Activated CD8-positive, alpha-beta memory T cell treated with anti-CD3 and anti-CD28 coated beads for 36 hours (primary cell): ENCODE data around the gene CD22. TPM values are rescaled to one million over a fixed set of nuclear protein-coding genes. Genes with fewer than 3 reads are reported as not detected.

Experiments used
- CTCF ChIA-PET: fragments of 350-600 bp; sonication (Branson Sonifier 250); formaldehyde crosslinking; loops from one replicate; lab custom pipeline; 2021; ENCODE audit warnings: antibody characterized with exemption; lab: Charles Lee
- POLR2A ChIA-PET: fragments of 350-600 bp; sonication (Branson Sonifier 250); formaldehyde crosslinking; loops from one replicate; lab custom pipeline; 2021; ENCODE audit warnings: antibody characterized with exemption; lab: Charles Lee
- total RNA-seq, 2 experiments: library from RNA; stranded (reverse); gene quantifications; one replicate each; pipeline ENCODE4 v1.2.3, GENCODE V29; 2021

Gene CD22
- total RNA-seq, 2 experiments from 2014 or later, result 0.13 to 0.23 TPM

- ChIA-PET CTCF (no interaction called here), POLR2A (no interaction called here)
These were observed 64.0 kb downstream of the CD22 start for GRCh38 chr19:35392742-35393715.

DNA sequence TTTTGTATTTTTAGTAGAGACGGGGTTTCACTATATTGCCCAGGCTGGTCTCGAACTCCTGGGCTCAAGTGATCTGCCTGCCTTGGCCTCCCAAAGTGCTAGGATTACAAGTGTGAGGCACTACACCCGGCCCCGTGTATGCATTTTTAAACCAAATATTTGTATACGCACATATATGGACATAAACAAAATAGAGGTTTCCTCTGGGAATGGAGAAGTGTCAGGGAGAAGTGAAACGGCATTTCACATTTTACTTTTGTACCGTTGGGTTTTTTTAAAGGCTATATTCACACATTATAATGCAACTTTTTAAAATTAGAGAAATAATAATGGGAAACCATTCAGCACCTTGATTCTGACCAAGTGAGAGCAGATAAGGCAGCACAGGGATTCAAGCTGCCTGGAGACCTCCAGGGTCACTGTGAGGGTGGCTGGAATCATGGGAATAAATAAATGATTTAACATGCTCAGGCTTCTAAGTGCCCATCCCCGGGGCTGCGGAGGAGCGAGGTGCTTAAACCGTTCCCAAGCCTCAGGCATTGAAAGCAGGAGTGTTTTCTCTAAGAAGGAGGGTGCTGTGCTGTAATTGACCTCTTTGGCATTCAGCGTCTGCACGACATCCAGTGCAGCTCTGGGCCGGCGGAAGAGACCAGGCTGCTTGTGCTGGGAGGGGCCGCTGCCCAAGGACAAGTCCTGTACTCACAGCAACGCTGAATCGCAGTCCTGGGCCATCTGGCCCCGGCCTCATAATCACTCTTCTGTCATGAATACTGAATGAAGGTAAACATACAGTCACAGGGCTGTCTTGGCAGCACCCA is 66.6 kb downstream of the CD22 start:
- ChIA-PET POLR2A (no interaction called here), CTCF (no interaction called here)

DNA sequence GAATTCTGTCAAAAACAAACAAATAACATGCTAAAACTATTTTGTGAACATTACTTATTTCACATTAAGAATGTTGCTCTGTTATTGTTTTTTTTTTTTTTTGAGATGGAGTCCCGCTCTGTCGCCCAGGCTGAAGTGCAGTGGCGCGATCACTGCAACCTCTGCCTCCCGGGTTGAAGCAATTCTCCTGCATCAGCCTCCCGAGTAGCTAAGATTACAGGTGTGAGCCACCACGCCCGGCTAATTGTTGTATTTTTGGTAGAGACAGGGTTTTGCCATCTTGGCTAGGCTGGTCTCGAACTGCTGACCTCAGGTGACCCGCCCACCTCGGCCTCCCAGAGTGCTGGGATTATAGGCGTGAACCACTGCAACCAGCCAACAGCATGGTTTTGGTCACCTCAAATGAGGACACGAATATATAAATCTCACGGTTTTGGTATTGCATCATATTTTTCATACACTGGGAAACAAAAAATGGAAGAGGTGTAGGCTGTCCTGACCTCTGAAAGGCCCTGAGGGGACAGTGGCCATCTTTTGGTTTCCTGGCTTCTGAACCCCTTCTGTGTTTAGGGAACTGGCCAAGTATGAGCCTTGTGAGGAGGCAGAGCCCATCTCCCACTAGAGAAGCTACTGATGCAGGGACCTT is 67.4 kb downstream of the CD22 start:
- ChIA-PET POLR2A (no interaction called here), CTCF (no interaction called here)

Other genes starting within 250 kb of the CD22 start
- not detected for gene FXYD3, start 213.4 kb upstream of the CD22 start, total RNA-seq
- not detected for gene LGI4, start 194.1 kb upstream of the CD22 start, total RNA-seq
- gene FXYD1, start 190.4 kb upstream of the CD22 start, total RNA-seq, result not detected
- gene FXYD7, start 185.9 kb upstream of the CD22 start, total RNA-seq, result not detected
- gene FXYD5, start 174.5 kb upstream of the CD22 start, total RNA-seq, result 100 to 1,000 TPM; 286 to 292 TPM
- not detected for gene FAM187B, start 100.4 kb upstream of the CD22 start, total RNA-seq
- gene LSR, start 80.2 kb upstream of the CD22 start, total RNA-seq, result 10 to 100 TPM; 25.1 to 25.3 TPM
- 100 to 1,000 TPM; 106 to 112 TPM for gene USF2, start 60.2 kb upstream of the CD22 start, total RNA-seq
- gene HAMP, start 46.7 kb upstream of the CD22 start, total RNA-seq, result under 1 TPM; 0.48 to 0.55 TPM
- not detected for gene MAG, start 37.0 kb upstream of the CD22 start, total RNA-seq
- not detected for gene FFAR1, start 18.7 kb downstream of the CD22 start, total RNA-seq
- under 1 TPM; 0.38 to 0.42 TPM for gene FFAR3, start 29.3 kb downstream of the CD22 start, total RNA-seq
- gene GPR42, start 41.9 kb downstream of the CD22 start, total RNA-seq, result not detected
- gene FFAR2, start 119.1 kb downstream of the CD22 start, total RNA-seq, result not detected
- gene KRTDAP, start 161.3 kb downstream of the CD22 start, total RNA-seq, result not detected
- gene DMKN, start 184.5 kb downstream of the CD22 start, total RNA-seq, result 1 to 10 TPM in 1 of 2 experiments, under 1 TPM in 1; 0.65 to 2.0 TPM
- not detected for gene SBSN, start 199.1 kb downstream of the CD22 start, total RNA-seq
- not detected for gene GAPDHS, start 204.3 kb downstream of the CD22 start, total RNA-seq
- 100 to 1,000 TPM; 106 to 110 TPM for gene TMEM147, start 216.4 kb downstream of the CD22 start, total RNA-seq
- gene ATP4A, start 234.5 kb downstream of the CD22 start, total RNA-seq, result not detected